GM19025 (cell line): ENCODE measurements around the gene MPND.

Experiments
- ATAC-seq: cut with Tn5 transposase; IDR thresholded peaks from one replicate; pipeline ENCODE4 v1.9.1; 2021; ENCODE audit warnings: mild to moderate bottlenecking, low read depth, moderate library complexity; ENCODE audit not compliant: unreplicated experiment

The MPND gene

GRCh38 chr19:4343370-4344307 is at the start of gene MPND:
MPND (plus strand) TSS chr19:4343562; CDS start chr19:4343594, 32 bp downstream.
- ATAC-seq: peak; percentile 47

- no peak for ATAC-seq
Observed at GRCh38 chr19:4294389-4294788, 49.0 kb upstream of the MPND start.

- ATAC-seq: no peak
Observed at GRCh38 chr19:4295972-4296771, 47.2 kb upstream of the MPND start.

- ATAC-seq: no peak
Observed at GRCh38 chr19:4297901-4298809, 45.2 kb upstream of the MPND start.

GRCh38 chr19:4298810-4299550 is 44.4 kb upstream of the MPND start:
- no peak for ATAC-seq

- ATAC-seq: no peak
Observed at GRCh38 chr19:4300589-4300988, 42.8 kb upstream of the MPND start.

- ATAC-seq: no peak
Observed at GRCh38 chr19:4301590-4302242, 41.6 kb upstream of the MPND start.

- no peak for ATAC-seq
Observed at GRCh38 chr19:4302243-4302640, 41.1 kb upstream of the MPND start, which contains the start of gene TMIGD2. TMIGD2 (minus strand) TSS chr19:4302389; CDS start chr19:4302385, 4 bp downstream.

- no peak for ATAC-seq
Observed at GRCh38 chr19:4303819-4304537, 39.4 kb upstream of the MPND start.

GRCh38 chr19:4304538-4305256 is 38.7 kb upstream of the MPND start, which contains the start of gene FSD1:
FSD1 (plus strand) TSS chr19:4304598; CDS start chr19:4304747, 149 bp downstream.
- ATAC-seq: no peak

GRCh38 chr19:4305257-4305612 is 38.1 kb upstream of the MPND start:
- no peak for ATAC-seq

- ATAC-seq: no peak
Observed at GRCh38 chr19:4305659-4306058, 37.7 kb upstream of the MPND start.

GRCh38 chr19:4310247-4311121 is 32.9 kb upstream of the MPND start:
- ATAC-seq: no peak

GRCh38 chr19:4313847-4314490 is 29.4 kb upstream of the MPND start:
- ATAC-seq: no peak

- no peak for ATAC-seq
Observed at GRCh38 chr19:4316956-4317355, 26.4 kb upstream of the MPND start.

- ATAC-seq: no peak
Observed at GRCh38 chr19:4318460-4318859, 24.9 kb upstream of the MPND start.
